Ishikawa (cell line): Measurements from ENCODE around the gene PCP4L1.

ENCODE experiments used
- CEBPB ChIP-seq: IDR thresholded peaks from 2 replicates; pipeline ENCODE4 v1.6.1; 2012
- CREB1 ChIP-seq: IDR thresholded peaks from 2 replicates; pipeline ENCODE4 v1.6.1; 2012; ENCODE audit warnings: low read depth
- EGR1 ChIP-seq: IDR thresholded peaks from 2 replicates; pipeline ENCODE4 v1.6.1; 2012
- EP300 ChIP-seq: IDR thresholded peaks from 2 replicates; pipeline ENCODE4 v1.6.1; 2012; ENCODE audit warnings: borderline replicate concordance
- FOXM1 ChIP-seq: IDR thresholded peaks from 2 replicates; pipeline ENCODE4 v1.6.1; 2012; ENCODE audit warnings: low read depth, borderline replicate concordance
- MAX ChIP-seq: IDR thresholded peaks from 2 replicates; pipeline ENCODE4 v1.6.1; 2012
- NFIC ChIP-seq: IDR thresholded peaks from 2 replicates; pipeline ENCODE4 v1.6.1; 2012
- RAD21 ChIP-seq: IDR thresholded peaks from 2 replicates; pipeline ENCODE4 v1.6.1; 2012; ENCODE audit warnings: low read depth
- REST ChIP-seq: IDR thresholded peaks from 2 replicates; pipeline ENCODE4 v1.6.1; 2012; ENCODE audit warnings: low read depth, mild to moderate bottlenecking
- TAF1 ChIP-seq: IDR thresholded peaks from 2 replicates; pipeline ENCODE4 v1.6.1; 2012; ENCODE audit warnings: low read depth, mild to moderate bottlenecking
- TCF12 ChIP-seq: IDR thresholded peaks from 2 replicates; pipeline ENCODE4 v1.6.1; 2012; ENCODE audit warnings: low read depth
- TEAD4 ChIP-seq: IDR thresholded peaks from 2 replicates; pipeline ENCODE4 v1.6.1; 2012
- YY1 ChIP-seq: IDR thresholded peaks from 2 replicates; pipeline ENCODE4 v1.6.1; 2012; ENCODE audit warnings: low read depth
- ZBTB7A ChIP-seq: IDR thresholded peaks from 2 replicates; pipeline ENCODE4 v1.6.1; 2012; ENCODE audit warnings: low read depth
- TF ChIP-seq, protein P1 (sequence below): IDR thresholded peaks from 2 replicates; pipeline ENCODE4 v1.6.1; 2012

Gene PCP4L1

DNA sequence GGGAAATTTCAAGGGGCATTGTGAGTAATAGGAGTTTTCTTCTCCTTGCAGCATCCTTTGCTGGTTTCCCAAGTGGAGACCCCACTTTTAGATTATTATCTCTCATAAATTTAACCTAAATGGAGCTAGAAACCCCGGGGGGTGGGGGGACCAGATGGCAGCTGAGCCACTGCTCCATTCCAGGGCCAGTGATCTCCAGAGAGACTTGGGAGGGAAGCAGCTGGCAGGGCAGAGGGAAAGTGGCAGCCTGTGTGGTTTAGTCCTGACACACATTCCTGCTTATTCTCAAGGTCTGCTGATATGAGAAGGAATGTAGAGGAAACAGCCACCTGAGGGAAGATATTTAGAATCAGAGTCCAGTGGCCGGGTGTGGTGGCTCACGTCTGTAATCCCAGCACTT is 16.3 kb downstream of the PCP4L1 start:
- TF ChIP-seq RAD21 (no peak), EGR1 (no peak), FOXM1 (no peak), REST (no peak), YY1 (no peak), TCF12 (no peak), TEAD4 (no peak), EP300 (no peak), MAX (no peak), CREB1 (no peak), TAF1 (no peak), CEBPB (no peak), ZBTB7A (no peak)
- TF ChIP-seq, protein P1, sequence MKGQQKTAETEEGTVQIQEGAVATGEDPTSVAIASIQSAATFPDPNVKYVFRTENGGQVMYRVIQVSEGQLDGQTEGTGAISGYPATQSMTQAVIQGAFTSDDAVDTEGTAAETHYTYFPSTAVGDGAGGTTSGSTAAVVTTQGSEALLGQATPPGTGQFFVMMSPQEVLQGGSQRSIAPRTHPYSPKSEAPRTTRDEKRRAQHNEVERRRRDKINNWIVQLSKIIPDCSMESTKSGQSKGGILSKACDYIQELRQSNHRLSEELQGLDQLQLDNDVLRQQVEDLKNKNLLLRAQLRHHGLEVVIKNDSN = no peak

- TF ChIP-seq CEBPB (no peak), EGR1 (no peak), TEAD4 (no peak), TCF12 (no peak), MAX (no peak), CREB1 (no peak), TAF1 (no peak), ZBTB7A (no peak), REST (no peak), YY1 (no peak), FOXM1 (no peak), EP300 (no peak), NFIC (no peak), RAD21 (no peak)
- TF ChIP-seq, protein P1 = no peak
Observed at GRCh38 chr1:161282991-161283390, 24.4 kb downstream of the PCP4L1 start.

DNA sequence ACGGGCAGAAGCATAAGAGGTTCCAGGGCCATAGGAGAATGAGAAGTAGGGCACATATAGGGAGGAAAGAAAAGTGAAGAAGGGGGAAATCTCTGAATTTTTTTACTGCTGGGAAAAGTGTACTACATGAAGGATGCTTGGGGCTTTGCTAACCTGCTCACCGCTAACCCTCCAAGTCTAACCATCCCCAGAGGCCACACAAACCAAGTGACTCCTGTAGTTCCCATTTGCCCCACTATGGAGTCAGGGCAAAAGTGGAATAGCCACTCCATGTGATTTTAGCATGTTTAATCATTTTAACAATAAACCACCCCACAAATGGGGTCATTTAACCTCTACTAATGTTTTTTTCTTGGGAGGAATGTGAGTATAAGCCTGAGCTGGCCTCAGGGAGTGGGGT is 26.6 kb downstream of the PCP4L1 start:
- TF ChIP-seq, protein P1 = no peak
- TF ChIP-seq EGR1 (no peak), NFIC (no peak), YY1 (no peak)

- TF ChIP-seq YY1 (no peak), CREB1 (no peak), REST (no peak), TAF1 (no peak), EP300 (no peak), MAX (no peak), ZBTB7A (no peak), RAD21 (no peak), CEBPB (no peak), TCF12 (no peak), FOXM1 (no peak), TEAD4 (no peak), EGR1 (no peak), NFIC (no peak)
- TF ChIP-seq, protein P1 = no peak
Observed at GRCh38 chr1:161285521-161285920, 27.0 kb downstream of the PCP4L1 start.
